ENCODE measurements around the gene UQCRHL.

The UQCRHL gene

GRCh38 chr1:15796086-15796462, 11.4 kb downstream of the UQCRHL start:
- FAIRE-seq = no peak

- no peak for FAIRE-seq
Measured at GRCh38 chr1:15788624-15789301, 18.7 kb downstream of the UQCRHL start.

GRCh38 chr1:15786581-15786980, 20.9 kb downstream of the UQCRHL start:
- no peak for FAIRE-seq

GRCh38 chr1:15785683-15786082, 21.8 kb downstream of the UQCRHL start:
- FAIRE-seq = no peak

GRCh38 chr1:15777909-15778707, 29.3 kb downstream of the UQCRHL start:
- FAIRE-seq = no peak

- no peak for FAIRE-seq
Measured at GRCh38 chr1:15775706-15776105, 31.7 kb downstream of the UQCRHL start.

- no peak for FAIRE-seq
Measured at GRCh38 chr1:15771836-15772515, 35.5 kb downstream of the UQCRHL start.

GRCh38 chr1:15770313-15770962, 37.0 kb downstream of the UQCRHL start:
- no peak for FAIRE-seq

- FAIRE-seq = no peak
Measured at GRCh38 chr1:15768388-15768787, 39.1 kb downstream of the UQCRHL start.

GRCh38 chr1:15767941-15768340, 39.5 kb downstream of the UQCRHL start:
- no peak for FAIRE-seq

- FAIRE-seq = no peak
Measured at GRCh38 chr1:15765495-15766194, 41.8 kb downstream of the UQCRHL start.

- no peak for FAIRE-seq
Measured at GRCh38 chr1:15764890-15765289, 42.6 kb downstream of the UQCRHL start.

GRCh38 chr1:15764269-15764764, 43.1 kb downstream of the UQCRHL start:
- no peak for FAIRE-seq

GRCh38 chr1:15762546-15762945, 44.9 kb downstream of the UQCRHL start:
- FAIRE-seq = no peak

GRCh38 chr1:15761366-15762128, 45.9 kb downstream of the UQCRHL start:
- FAIRE-seq = no peak

GRCh38 chr1:15760520-15761211, 46.8 kb downstream of the UQCRHL start:
- FAIRE-seq = no peak

GRCh38 chr1:15758953-15759661, 48.3 kb downstream of the UQCRHL start:
- FAIRE-seq = no peak

- FAIRE-seq = no peak
Measured at GRCh38 chr1:15758343-15758931, 49.0 kb downstream of the UQCRHL start, which contains the start of gene FBLIM1. TSS of gene FBLIM1 (plus strand) at chr1:15758795. CDS start at chr1:15764984, 6,189 bp downstream.

- FAIRE-seq = no peak
Measured at GRCh38 chr1:15757575-15758342, 49.7 kb downstream of the UQCRHL start.

Measured in colon (tissue), 2 donors.